ENCODE data around the gene H1-8. TPM values are rescaled to one million over a fixed set of nuclear protein-coding genes. Genes with fewer than 3 reads are reported as not detected.

The H1-8 gene
- total RNA-seq, 1 experiment from 2014 or later = not detected

- Histone ChIP-seq H3K27me3 (ENCODE audit: insufficient read depth, low read length) (no peaks in the 10 kb centered on the region), H3K4me1 (ENCODE audit: control insufficient read depth in 1 of 2, insufficient read depth in 2 of 2, low read length in 2 of 2) (no peaks in the 10 kb centered on the region), H3K9me3 (ENCODE audit: control insufficient read depth in 1 of 2, insufficient read depth in 1 of 2, low read depth in 1 of 2, low read length in 2 of 2) (no peaks in the 10 kb centered on the region), H3K27ac (ENCODE audit: low read depth, low read length) (no peak overlapping the region), H3K4me2 (ENCODE audit: low read length) (no peak overlapping the region), H3K79me2 (ENCODE audit: insufficient read depth, low read length) (no peaks in the 10 kb centered on the region), H3K36me3 (ENCODE audit: control insufficient read depth in 1 of 2, insufficient read depth in 2 of 2, low read length in 2 of 2) (no peaks in the 10 kb centered on the region), H4K20me1 (ENCODE audit: insufficient read depth) (no peaks in the 10 kb centered on the region), H2AFZ (ENCODE audit: low read depth, low read length, poor library complexity, severe bottlenecking) (no peak overlapping the region), H3K9ac (ENCODE audit: low read length) (no peak overlapping the region), H3K9me2 (ENCODE audit: insufficient read depth) (no peaks in the 10 kb centered on the region), H3K4me3 (replicated peaks in 1 of 2; ENCODE audit: low read depth in 1 of 2, low read length in 2 of 2) (no peak overlapping the region)
- ChIA-PET POLR2A (no interaction called here), RAD21 (ENCODE audit: low non-redundant PET in 1 of 2, low total read pairs in 2 of 2, uncharacterized antibody in 2 of 2, unreplicated experiment in 2 of 2) (no interaction called here), CTCF (no interaction called here)
- BruUV-seq (replicated peaks) = no TSS peak
- ATAC-seq (no peak), DNase-seq (ENCODE audit: low read depth, low spot score) (no peak)
- intact Hi-C loops (cut with micrococcal nuclease) = no loop called here
- TF ChIP-seq YY1 (IDR thresholded peaks at IDR 0.05; ENCODE audit: extremely low read depth, insufficient replicate concordance, low read depth, low read length) (no peak), CTCF (IDR thresholded peaks at IDR 0.05 in 2 of 3, conservative IDR thresholded peaks at IDR 0.05 in 1 of 3; ENCODE audit: borderline replicate concordance in 1 of 3, insufficient read depth in 1 of 3, low read depth in 2 of 3, low read length in 2 of 3) (no peak), ZNF274 (IDR thresholded peaks at IDR 0.05; ENCODE audit: low read depth, low read length) (no peak), FOSL1 (IDR thresholded peaks at IDR 0.05; ENCODE audit: low read depth) (no peak), EZH2 (IDR thresholded peaks at IDR 0.05) (no peak)
- TF ChIP-seq, protein P1, sequence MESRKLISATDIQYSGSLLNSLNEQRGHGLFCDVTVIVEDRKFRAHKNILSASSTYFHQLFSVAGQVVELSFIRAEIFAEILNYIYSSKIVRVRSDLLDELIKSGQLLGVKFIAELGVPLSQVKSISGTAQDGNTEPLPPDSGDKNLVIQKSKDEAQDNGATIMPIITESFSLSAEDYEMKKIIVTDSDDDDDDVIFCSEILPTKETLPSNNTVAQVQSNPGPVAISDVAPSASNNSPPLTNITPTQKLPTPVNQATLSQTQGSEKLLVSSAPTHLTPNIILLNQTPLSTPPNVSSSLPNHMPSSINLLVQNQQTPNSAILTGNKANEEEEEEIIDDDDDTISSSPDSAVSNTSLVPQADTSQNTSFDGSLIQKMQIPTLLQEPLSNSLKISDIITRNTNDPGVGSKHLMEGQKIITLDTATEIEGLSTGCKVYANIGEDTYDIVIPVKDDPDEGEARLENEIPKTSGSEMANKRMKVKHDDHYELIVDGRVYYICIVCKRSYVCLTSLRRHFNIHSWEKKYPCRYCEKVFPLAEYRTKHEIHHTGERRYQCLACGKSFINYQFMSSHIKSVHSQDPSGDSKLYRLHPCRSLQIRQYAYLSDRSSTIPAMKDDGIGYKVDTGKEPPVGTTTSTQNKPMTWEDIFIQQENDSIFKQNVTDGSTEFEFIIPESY (IDR thresholded peaks at IDR 0.05; ENCODE audit: extremely low read depth, insufficient replicate concordance, low read length) = no peak
- TF ChIP-seq, protein P2, sequence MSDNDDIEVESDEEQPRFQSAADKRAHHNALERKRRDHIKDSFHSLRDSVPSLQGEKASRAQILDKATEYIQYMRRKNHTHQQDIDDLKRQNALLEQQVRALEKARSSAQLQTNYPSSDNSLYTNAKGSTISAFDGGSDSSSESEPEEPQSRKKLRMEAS (IDR thresholded peaks at IDR 0.05) = no peak
Observed at GRCh38 chr3:129540776-129541516, 2.0 kb upstream of the H1-8 start.
